Gastroesophageal sphincter (tissue), 4 donors: Measurements from ENCODE around the gene TMEM242. TPM values are rescaled to one million over a fixed set of nuclear protein-coding genes. Genes with fewer than 3 reads are reported as not detected.

ENCODE experiments used
- ATAC-seq: fragments of 150-250 bp; one replicate; pipeline ENCODE4 v1.9.1; 2016; ENCODE audit warnings: mild to moderate bottlenecking, moderate library complexity
- H3K27ac ChIP-seq, 4 donors: fragments of 200-600 bp; sonication (generic) in 3 of 4; 1 replicate in 3 of 4; 2 replicates in 1 of 4; pipeline ENCODE4 v1.5.1; 2016 to 2019
- H3K27me3 ChIP-seq: fragments of 200-600 bp; sonication (generic); one replicate; pipeline ENCODE4 v1.5.1; 2019
- H3K36me3 ChIP-seq, 2 donors: fragments of 200-600 bp; sonication (generic); one replicate each; pipeline ENCODE4 v1.5.1; 2019; ENCODE audit warnings: control low read depth in 1 of 2
- H3K4me1 ChIP-seq, 3 donors: fragments of 200-600 bp; sonication (generic); 1 replicate in 2 of 3; 2 replicates in 1 of 3; pipeline ENCODE4 v1.5.1; 2016 to 2019; ENCODE audit warnings: control low read depth in 2 of 3
- H3K4me3 ChIP-seq, 2 donors: fragments of 200-600 bp; sonication (generic); one replicate each; pipeline ENCODE4 v1.5.1; 2019; ENCODE audit warnings: mild to moderate bottlenecking in 1 of 2, moderate library complexity in 1 of 2
- H3K9me3 ChIP-seq, 3 donors: fragments of 200-600 bp; sonication (generic); one replicate each; pipeline ENCODE4 v1.5.1; 2017 to 2019; ENCODE audit warnings: control low read depth in 2 of 3
- EP300 ChIP-seq: sonication (generic); formaldehyde crosslinking; IDR thresholded peaks from one replicate; pipeline ENCODE4 v1.6.1; 2017; ENCODE audit warnings: antibody characterized with exemption, mild to moderate bottlenecking
- POLR2A ChIP-seq, 2 donors: fragments of 450-650 bp; IDR thresholded peaks; one replicate each; pipeline ENCODE4 v1.6.1; 2017; ENCODE audit warnings: antibody characterized with exemption in 2 of 2, mild to moderate bottlenecking in 2 of 2, moderate library complexity in 1 of 2
- POLR2AphosphoS5 ChIP-seq: sonication (generic); formaldehyde crosslinking; IDR thresholded peaks from one replicate; pipeline ENCODE4 v1.6.1; 2017; ENCODE audit warnings: antibody characterized with exemption
- WGBS, 2 donors: methylation state at CpG; one replicate each; pipeline ENCODE4 v1.1.5; 2018; ENCODE audit warnings: low coverage in 1 of 2; 5-methylcytosine and 5-hydroxymethylcytosine counted together
- total RNA-seq, 4 donors: library from RNA; depleted of rRNA; stranded (reverse); fragments of >200 nt; gene quantifications; one replicate each; pipeline ENCODE4 v1.1.0, GENCODE V29; 2016
- TF ChIP-seq, protein P1 (sequence below), 4 experiments: fragments of 200-600 bp in 2 of 4; fragments of 450-650 bp in 2 of 4; sonication (generic) in 1 of 4; IDR thresholded peaks; one replicate each; pipeline ENCODE4 v1.5.1; 2017 to 2019; ENCODE audit warnings: antibody characterized with exemption in 4 of 4, mild to moderate bottlenecking in 2 of 4, moderate library complexity in 2 of 4

The TMEM242 gene
- total RNA-seq, 4 donors from 2014 or later, result 6.6 to 8.4 (median 7.6) TPM

DNA sequence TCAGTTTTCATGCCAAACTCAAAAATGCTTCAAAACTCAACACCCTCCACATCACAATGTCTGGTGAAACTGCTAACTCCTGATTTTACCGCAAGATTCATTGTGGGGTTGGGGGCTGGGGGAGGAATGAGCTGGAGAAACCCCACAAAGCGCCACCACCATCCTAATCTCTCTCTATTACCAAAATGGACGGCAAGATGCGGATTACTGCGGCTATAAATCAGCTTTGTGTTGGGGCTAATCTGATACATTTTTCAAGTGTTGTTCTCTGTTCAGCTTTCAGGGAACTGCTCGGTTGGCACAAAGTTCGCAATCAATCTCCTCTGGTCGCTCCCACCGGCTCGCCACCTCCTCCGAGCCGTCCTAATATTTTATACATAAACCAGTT lies 83.7 kb downstream of the TMEM242 start:
- Histone ChIP-seq H3K27me3 (no peaks in the 10 kb centered on the region), H3K4me3 (peak overlapping the region in 1 of 2 donors; percentile 45), H3K9me3 (no peaks in the 10 kb centered on the region), H3K4me1 (peaks cover 0 to 68% (median 23%) of the 10 kb centered on the region in 3 donors), H3K27ac (peak overlapping the region; percentile 60 to 87 (median 84)), H3K36me3 (no peaks in the 10 kb centered on the region)
- TF ChIP-seq EP300 (no peak), POLR2A (IDR thresholded peaks at IDR 0.05) (no peak), POLR2AphosphoS5 (no peak)
- TF ChIP-seq, protein P1, sequence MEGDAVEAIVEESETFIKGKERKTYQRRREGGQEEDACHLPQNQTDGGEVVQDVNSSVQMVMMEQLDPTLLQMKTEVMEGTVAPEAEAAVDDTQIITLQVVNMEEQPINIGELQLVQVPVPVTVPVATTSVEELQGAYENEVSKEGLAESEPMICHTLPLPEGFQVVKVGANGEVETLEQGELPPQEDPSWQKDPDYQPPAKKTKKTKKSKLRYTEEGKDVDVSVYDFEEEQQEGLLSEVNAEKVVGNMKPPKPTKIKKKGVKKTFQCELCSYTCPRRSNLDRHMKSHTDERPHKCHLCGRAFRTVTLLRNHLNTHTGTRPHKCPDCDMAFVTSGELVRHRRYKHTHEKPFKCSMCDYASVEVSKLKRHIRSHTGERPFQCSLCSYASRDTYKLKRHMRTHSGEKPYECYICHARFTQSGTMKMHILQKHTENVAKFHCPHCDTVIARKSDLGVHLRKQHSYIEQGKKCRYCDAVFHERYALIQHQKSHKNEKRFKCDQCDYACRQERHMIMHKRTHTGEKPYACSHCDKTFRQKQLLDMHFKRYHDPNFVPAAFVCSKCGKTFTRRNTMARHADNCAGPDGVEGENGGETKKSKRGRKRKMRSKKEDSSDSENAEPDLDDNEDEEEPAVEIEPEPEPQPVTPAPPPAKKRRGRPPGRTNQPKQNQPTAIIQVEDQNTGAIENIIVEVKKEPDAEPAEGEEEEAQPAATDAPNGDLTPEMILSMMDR (IDR thresholded peaks at IDR 0.05), result no peak
- 29 to 56% methylated on average over 6 to 8 of the region's 12 CpGs for WGBS, 2 donors
- ATAC-seq, result no peak

Other genes starting within 250 kb of the TMEM242 start
- gene ZDHHC14, start 57.7 kb upstream of the TMEM242 start, total RNA-seq, result 10 to 100 TPM in 1 of 4 donors, 1 to 10 TPM in 3; 7.3 to 14.4 (median 8.1) TPM